Kidney (tissue), 14 donors: ENCODE data around the gene ENTPD1. TPM values are rescaled to one million over a fixed set of nuclear protein-coding genes. Genes with fewer than 3 reads are reported as not detected.
"Not testable (repeated sequence)": the region's sequence is repeated elsewhere in the genome, so short reads cannot be mapped to it uniquely, and the experiment has no call there.

Experiments
- DNase-seq, 5 donors: peaks; one replicate each; pipeline ENCODE4 v3.0.0-alpha.2; 2013 to 2020
- FAIRE-seq: peaks from 2 replicates; lab custom pipeline; 2012; peaks lifted over from hg19 to GRCh38; lab: Jason Lieb, UNC
- H3K27ac ChIP-seq, 2 donors: one replicate each; pipeline ENCODE4 v1.7.0; 2013; ENCODE audit warnings: low read depth in 2 of 2, low read length in 2 of 2, inconsistent platforms in 1 of 2
- H3K27me3 ChIP-seq: one replicate; pipeline ENCODE4 v1.7.1; 2013; ENCODE audit warnings: low read length, inconsistent platforms; ENCODE audit not compliant: control insufficient read depth, insufficient read depth
- H3K36me3 ChIP-seq, 3 donors: one replicate each; pipeline versions ENCODE4 v1.7.0 to v1.7.1; 2013; ENCODE audit warnings: low read length in 3 of 3, control low read depth in 1 of 3, inconsistent platforms in 1 of 3; ENCODE audit not compliant: insufficient read depth in 3 of 3, control insufficient read depth in 2 of 3
- H3K4me1 ChIP-seq, 3 donors: one replicate each; pipeline versions ENCODE4 v1.7.0 to v1.7.1; 2013; ENCODE audit warnings: low read length in 3 of 3, inconsistent platforms in 1 of 3, low read depth in 1 of 3; ENCODE audit not compliant: control insufficient read depth in 2 of 3, insufficient read depth in 2 of 3
- H3K4me3 ChIP-seq, 3 donors: one replicate each; pipeline versions ENCODE4 v1.7.0 to v1.8.1; 2013; ENCODE audit warnings: low read length in 3 of 3, control low read depth in 1 of 3, inconsistent platforms in 1 of 3
- H3K9ac ChIP-seq, 3 donors: one replicate each; pipeline versions ENCODE4 v1.7.0 to v1.7.1; 2013; ENCODE audit warnings: low read length in 3 of 3, control low read depth in 1 of 3, inconsistent platforms in 1 of 3
- H3K9me3 ChIP-seq, 3 donors: one replicate each; pipeline versions ENCODE4 v1.7.0 to v1.7.1; 2013; ENCODE audit warnings: low read length in 3 of 3, control low read depth in 1 of 3, inconsistent platforms in 1 of 3; ENCODE audit not compliant: control insufficient read depth in 2 of 3, insufficient read depth in 1 of 3
- CTCF ChIP-seq: IDR thresholded peaks from 3 replicates; pipeline ENCODE4 v1.5.1; 2012; ENCODE audit warnings: mild to moderate bottlenecking, moderate library complexity, borderline replicate concordance; ENCODE audit not compliant: insufficient read depth; ENCODE audit errors: extremely low read depth
- intact Hi-C: fragments of 100-400 bp; cut with DNase I; formaldehyde crosslinking; loops from one replicate; pipeline ENCODE4 v1.11.1; 2022
- polyA plus RNA-seq: library from polyadenylated mRNA; stranded (reverse); fragments of 350-450 nt; fragmentation: Illumina TruSeq; extraction: RNeasy Lipid Tissue Mini Kit (QIAGEN cat#74804); gene quantifications from one replicate; pipeline ENCODE4 v1.2.3, GENCODE V29; 2014; ENCODE audit warnings: low read depth, low replicate concordance; ENCODE audit not compliant: insufficient read depth
- total RNA-seq: library from RNA; stranded (reverse); fragmentation: NEBNext Ultra II Directional; extraction: Animal tissue kit (Norgen Biotek cat#: 25700); gene quantifications from one replicate; pipeline ENCODE4 v1.2.1, GENCODE V29; 2021
- donor health status: control.
- donor health status: control.
- donor health status: control.
- donor health status: control.
- donor health status: control.
- donor health status: DM: yes; HTN: yes; CAD: no.
- donor health status: Normal renal cell carcinoma (clear cell type).

Gene ENTPD1
- total and polyA plus RNA-seq, 2 donors from 2014 or later, result 5.2 to 36.6 TPM

GRCh38 chr10:95711492-95711891, 44.5 kb upstream of the ENTPD1 start:
- intact Hi-C loops, result no loop called here
- DNase-seq (no peak), FAIRE-seq (no peak)
- no peak overlapping the region for H3K27ac ChIP-seq
- no peak overlapping the region for H3K9ac ChIP-seq
- H3K27me3 ChIP-seq, result no peaks in the 10 kb centered on the region
- TF ChIP-seq CTCF, result no peak
- no peak overlapping the region for H3K4me3 ChIP-seq
- no peaks in the 10 kb centered on the region for H3K4me1 ChIP-seq
- H3K36me3 ChIP-seq, result no peaks in the 10 kb centered on the region
- no peaks in the 10 kb centered on the region for H3K9me3 ChIP-seq

GRCh38 chr10:95716466-95716865, 39.5 kb upstream of the ENTPD1 start:
- FAIRE-seq (no peak), DNase-seq (no peak)
- Histone ChIP-seq H3K27ac (no peak overlapping the region), H3K4me1 (no peaks in the 10 kb centered on the region), H3K9ac (no peak overlapping the region), H3K27me3 (no peaks in the 10 kb centered on the region), H3K9me3 (no peaks in the 10 kb centered on the region), H3K4me3 (no peak overlapping the region), H3K36me3 (no peaks in the 10 kb centered on the region)
- intact Hi-C loops, result no loop called here
- TF ChIP-seq CTCF, result no peak

- FAIRE-seq, result no peak
- no peaks in the 10 kb centered on the region for H3K36me3 ChIP-seq
- no peaks in the 10 kb centered on the region for H3K27me3 ChIP-seq
- H3K4me3 ChIP-seq, result no peak overlapping the region
- H3K9ac ChIP-seq, result no peak overlapping the region
- no peaks in the 10 kb centered on the region for H3K4me1 ChIP-seq
- H3K9me3 ChIP-seq, result no peaks in the 10 kb centered on the region
- no peak for DNase-seq
- intact Hi-C loops, result no loop called here
- H3K27ac ChIP-seq, result no peak overlapping the region
- TF ChIP-seq CTCF, result no peak
Observed at GRCh38 chr10:95716866-95717265, 39.1 kb upstream of the ENTPD1 start.

GRCh38 chr10:95720745-95721144, 35.2 kb upstream of the ENTPD1 start:
- intact Hi-C loops, H3K9ac ChIP-seq, H3K4me1 ChIP-seq, H3K36me3 ChIP-seq, H3K27me3 ChIP-seq, H3K4me3 ChIP-seq, DNase-seq, FAIRE-seq, H3K27ac ChIP-seq, H3K9me3 ChIP-seq: not testable (repeated sequence)

GRCh38 chr10:95722496-95722895, 33.5 kb upstream of the ENTPD1 start:
- intact Hi-C loops, result not testable (repeated sequence)

More at GRCh38 chr10:95722496-95722895, 33.5 kb upstream of the ENTPD1 start:
- not testable (repeated sequence) for H3K36me3 ChIP-seq, H3K9me3 ChIP-seq, H3K9ac ChIP-seq, H3K27me3 ChIP-seq, FAIRE-seq, H3K27ac ChIP-seq, H3K4me3 ChIP-seq, DNase-seq, H3K4me1 ChIP-seq
